GM19452 (cell line): ENCODE results near the gene TEKT5.
"Not testable (repeated sequence)": the region's sequence is repeated elsewhere in the genome, so short reads cannot be mapped to it uniquely, and the experiment has no call there.

Experiments used
- ATAC-seq: cut with Tn5 transposase; IDR thresholded peaks from one replicate; pipeline ENCODE4 v1.9.1; 2021; ENCODE audit not compliant: unreplicated experiment

TEKT5 gene

GRCh38 chr16:10694830-10695229 is at the start of gene TEKT5:
TSS of gene TEKT5 (minus strand) at chr16:10694930. CDS start at chr16:10694873, 57 bp downstream.
- ATAC-seq = no peak

GRCh38 chr16:10743610-10744369 is 49.1 kb upstream of the TEKT5 start, which contains the start of gene NUBP1:
TSS of gene NUBP1 (plus strand) at chr16:10743842. CDS start at chr16:10743864, 22 bp downstream.
- peak; percentile 82 for ATAC-seq

- no peak for ATAC-seq
Measured at GRCh38 chr16:10743227-10743609, 48.5 kb upstream of the TEKT5 start.

GRCh38 chr16:10741844-10742243 is 47.1 kb upstream of the TEKT5 start:
- ATAC-seq = no peak

GRCh38 chr16:10741249-10741648 is 46.5 kb upstream of the TEKT5 start:
- ATAC-seq = not testable (repeated sequence)

- ATAC-seq = no peak
Measured at GRCh38 chr16:10740845-10741208, 46.1 kb upstream of the TEKT5 start.

GRCh38 chr16:10740000-10740844 is 45.5 kb upstream of the TEKT5 start:
- ATAC-seq = no peak

- peak; percentile 70 for ATAC-seq
Measured at GRCh38 chr16:10738231-10739077, 43.7 kb upstream of the TEKT5 start.

GRCh38 chr16:10737068-10737625 is 42.4 kb upstream of the TEKT5 start:
- ATAC-seq = no peak

GRCh38 chr16:10731790-10732189 is 37.1 kb upstream of the TEKT5 start:
- no peak for ATAC-seq

- no peak for ATAC-seq
Measured at GRCh38 chr16:10729104-10730048, 34.6 kb upstream of the TEKT5 start.

- no peak for ATAC-seq
Measured at GRCh38 chr16:10728003-10728887, 33.5 kb upstream of the TEKT5 start.

- no peak for ATAC-seq
Measured at GRCh38 chr16:10708969-10709368, 14.2 kb upstream of the TEKT5 start.

GRCh38 chr16:10699756-10700155 is 5.0 kb upstream of the TEKT5 start:
- ATAC-seq = no peak

GRCh38 chr16:10694306-10694705 is 424 bp downstream of the TEKT5 start:
- no peak for ATAC-seq

- ATAC-seq = no peak
Measured at GRCh38 chr16:10693889-10694288, 841 bp downstream of the TEKT5 start.

GRCh38 chr16:10692470-10692869 is 2.3 kb downstream of the TEKT5 start:
- no peak for ATAC-seq

- ATAC-seq = no peak
Measured at GRCh38 chr16:10688726-10689125, 6.0 kb downstream of the TEKT5 start.

- no peak for ATAC-seq
Measured at GRCh38 chr16:10688291-10688690, 6.4 kb downstream of the TEKT5 start.
